IPS DF 4.7 (cell line): ENCODE measurements around the gene DHX38.

Experiments used
- DNase-seq: peaks from one replicate; pipeline ENCODE4 v3.0.0-alpha.2; 2013; ENCODE audit warnings: low spot score; ENCODE audit errors: extremely low read depth

The DHX38 gene

DNA sequence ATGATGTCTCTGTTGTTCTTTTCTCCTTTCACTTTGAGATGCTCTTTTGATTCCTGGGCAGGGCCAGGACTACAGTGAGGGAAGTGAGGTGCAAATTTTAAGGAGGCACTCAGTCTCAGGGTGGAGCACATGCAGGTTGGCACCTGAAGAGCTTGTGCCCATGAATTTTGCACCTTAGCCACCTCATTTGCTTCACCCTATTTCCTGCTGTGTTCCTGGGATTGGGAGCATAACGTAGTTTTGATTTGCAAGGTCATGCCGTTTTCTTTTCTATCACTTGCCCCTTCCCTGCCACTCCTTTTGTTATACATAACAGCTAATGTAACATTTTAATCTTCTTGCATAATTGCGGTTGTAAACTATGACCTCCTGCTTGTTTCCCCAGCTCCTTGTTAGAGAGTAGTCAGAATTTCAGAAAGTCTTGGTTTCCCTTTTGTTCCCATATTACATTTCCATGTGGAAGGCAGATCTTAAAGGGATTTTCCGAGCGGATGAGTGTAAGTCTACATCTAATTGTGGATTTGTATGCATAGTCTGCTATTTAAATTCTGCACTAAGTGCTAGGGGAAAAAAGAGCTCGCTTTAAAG lies 68.6 kb downstream of the DHX38 start:
- DNase-seq, result no peak
